Calu3 (cell line): ENCODE results near the gene DCUN1D2. TPM values are rescaled to one million over a fixed set of nuclear protein-coding genes. Genes with fewer than 3 reads are reported as not detected.

Experiments
- BruUV-seq: library from RNA; stranded (reverse); fragments of 400-500 nt; replicated peaks from 2 replicates; lab custom pipeline; 2021; lab: Mats Ljungman, UMichigan
- CTCF ChIA-PET: fragments of 300-600 bp; sonication (Branson Sonifier 250); formaldehyde crosslinking; loops from one replicate; lab custom pipeline; 2022; ENCODE audit warnings: antibody characterized with exemption; lab: Charles Lee
- DNase-seq: peaks from one replicate; pipeline ENCODE4 v3.0.0; 2022
- H3K27ac Mint-ChIP-seq: one replicate; pipeline ENCODE4 v1.8.0; 2022; ENCODE audit warnings: mixed read lengths; ENCODE audit not compliant: unreplicated experiment
- H3K27me3 Mint-ChIP-seq: one replicate; pipeline ENCODE4 v1.8.0; 2022; ENCODE audit warnings: mixed read lengths; ENCODE audit not compliant: unreplicated experiment
- H3K36me3 Mint-ChIP-seq: one replicate; pipeline ENCODE4 v1.8.0; 2022; ENCODE audit warnings: mild to moderate bottlenecking, moderate library complexity, mixed read lengths; ENCODE audit not compliant: insufficient read depth, unreplicated experiment
- H3K4me1 Mint-ChIP-seq: one replicate; pipeline ENCODE4 v1.8.0; 2022; ENCODE audit warnings: mild to moderate bottlenecking, low read depth, mixed read lengths; ENCODE audit not compliant: unreplicated experiment
- H3K4me3 Mint-ChIP-seq: one replicate; pipeline ENCODE4 v1.8.0; 2022; ENCODE audit warnings: mild to moderate bottlenecking, low read depth, moderate library complexity, mixed read lengths; ENCODE audit not compliant: unreplicated experiment
- H3K9me3 Mint-ChIP-seq: one replicate; pipeline ENCODE4 v1.8.0; 2022; ENCODE audit warnings: low read depth, mixed read lengths; ENCODE audit not compliant: unreplicated experiment
- intact Hi-C: fragments of 100-400 bp; cut with micrococcal nuclease; formaldehyde crosslinking; loops from one replicate; pipeline ENCODE4 v1.10.0; 2022; ENCODE audit not compliant: unreplicated experiment
- total RNA-seq: library from RNA; stranded (reverse); gene quantifications from 2 replicates; pipeline ENCODE4 v1.2.3, GENCODE V29; 2022
- TF ChIP-seq, protein P1 (sequence below): fragments of 200-600 bp; IDR thresholded peaks from one replicate; pipeline ENCODE4 v1.8.0; 2022; ENCODE audit warnings: antibody characterized with exemption; ENCODE audit not compliant: unreplicated experiment

DCUN1D2 gene
- total RNA-seq, 1 experiment from 2014 or later: 9.3 TPM

DNA sequence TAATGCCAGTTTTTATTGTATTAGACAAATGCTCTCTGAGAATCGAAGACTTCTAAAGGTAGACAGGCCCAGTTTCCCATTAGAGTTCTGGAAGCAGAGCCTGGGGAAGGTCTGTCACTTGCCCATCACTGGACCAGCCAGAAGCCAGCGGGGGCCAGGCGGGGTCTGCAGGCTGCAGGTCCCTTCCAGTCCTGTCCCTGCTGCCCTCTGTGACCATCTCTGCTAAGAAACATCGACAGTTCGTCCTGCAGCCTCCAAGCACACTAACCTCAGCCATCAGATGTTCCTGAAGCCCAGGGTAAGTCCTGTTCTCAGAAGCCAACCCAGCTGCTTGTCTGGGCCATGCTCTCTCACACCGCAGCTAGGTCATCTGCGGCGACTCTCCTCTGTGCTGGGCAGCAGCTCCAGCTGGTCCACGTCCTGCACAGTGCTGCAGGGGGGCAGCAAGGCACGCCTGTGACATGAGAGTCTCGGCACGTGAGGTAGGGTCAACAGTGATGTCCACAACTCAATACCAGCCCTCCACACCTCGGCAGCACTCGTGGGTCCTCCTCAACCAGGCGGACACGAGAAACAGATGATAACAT, 34.3 kb downstream of the DCUN1D2 start:
- no peaks in the 10 kb centered on the region for H3K4me1 Mint-ChIP-seq
- BruUV-seq: no TSS peak
- CTCF ChIA-PET: no interaction called here
- DNase-seq: no peak
- no peak overlapping the region for H3K27ac Mint-ChIP-seq
- no peaks in the 10 kb centered on the region for H3K9me3 Mint-ChIP-seq
- no peaks in the 10 kb centered on the region for H3K36me3 Mint-ChIP-seq
- intact Hi-C loops: no loop called here
- no peak overlapping the region for H3K4me3 Mint-ChIP-seq
- TF ChIP-seq, protein P1, sequence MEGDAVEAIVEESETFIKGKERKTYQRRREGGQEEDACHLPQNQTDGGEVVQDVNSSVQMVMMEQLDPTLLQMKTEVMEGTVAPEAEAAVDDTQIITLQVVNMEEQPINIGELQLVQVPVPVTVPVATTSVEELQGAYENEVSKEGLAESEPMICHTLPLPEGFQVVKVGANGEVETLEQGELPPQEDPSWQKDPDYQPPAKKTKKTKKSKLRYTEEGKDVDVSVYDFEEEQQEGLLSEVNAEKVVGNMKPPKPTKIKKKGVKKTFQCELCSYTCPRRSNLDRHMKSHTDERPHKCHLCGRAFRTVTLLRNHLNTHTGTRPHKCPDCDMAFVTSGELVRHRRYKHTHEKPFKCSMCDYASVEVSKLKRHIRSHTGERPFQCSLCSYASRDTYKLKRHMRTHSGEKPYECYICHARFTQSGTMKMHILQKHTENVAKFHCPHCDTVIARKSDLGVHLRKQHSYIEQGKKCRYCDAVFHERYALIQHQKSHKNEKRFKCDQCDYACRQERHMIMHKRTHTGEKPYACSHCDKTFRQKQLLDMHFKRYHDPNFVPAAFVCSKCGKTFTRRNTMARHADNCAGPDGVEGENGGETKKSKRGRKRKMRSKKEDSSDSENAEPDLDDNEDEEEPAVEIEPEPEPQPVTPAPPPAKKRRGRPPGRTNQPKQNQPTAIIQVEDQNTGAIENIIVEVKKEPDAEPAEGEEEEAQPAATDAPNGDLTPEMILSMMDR: no peak
- H3K27me3 Mint-ChIP-seq: no peaks in the 10 kb centered on the region

DNA sequence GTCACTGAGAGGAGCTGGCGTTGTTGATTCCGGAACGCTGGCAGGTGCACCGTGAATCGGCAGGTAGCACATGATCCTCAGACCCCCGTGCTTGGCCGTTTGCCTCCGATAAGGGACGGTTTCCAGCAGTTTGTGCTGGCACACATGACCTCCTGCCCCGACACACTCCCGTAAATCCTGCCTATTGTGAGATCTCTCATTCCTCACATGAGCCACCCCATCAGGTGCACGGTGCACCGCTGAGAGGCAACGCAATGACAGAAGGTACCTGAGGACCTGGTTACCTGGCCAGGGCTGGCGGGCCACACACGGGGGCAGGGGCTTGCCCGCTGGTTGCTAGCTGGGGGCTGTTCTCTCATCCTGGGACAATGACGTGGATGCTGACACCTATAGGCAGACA, 35.1 kb downstream of the DCUN1D2 start:
- no peak overlapping the region for H3K27ac Mint-ChIP-seq
- peaks cover 2% of the 10 kb centered on the region for H3K4me1 Mint-ChIP-seq
- H3K36me3 Mint-ChIP-seq: no peaks in the 10 kb centered on the region
- TF ChIP-seq, protein P1: no peak
- no peak for DNase-seq
- BruUV-seq: no TSS peak
- intact Hi-C loops: no loop called here
- CTCF ChIA-PET: no interaction called here
- H3K4me3 Mint-ChIP-seq: no peak overlapping the region
- H3K27me3 Mint-ChIP-seq: no peaks in the 10 kb centered on the region
- no peaks in the 10 kb centered on the region for H3K9me3 Mint-ChIP-seq

DNA sequence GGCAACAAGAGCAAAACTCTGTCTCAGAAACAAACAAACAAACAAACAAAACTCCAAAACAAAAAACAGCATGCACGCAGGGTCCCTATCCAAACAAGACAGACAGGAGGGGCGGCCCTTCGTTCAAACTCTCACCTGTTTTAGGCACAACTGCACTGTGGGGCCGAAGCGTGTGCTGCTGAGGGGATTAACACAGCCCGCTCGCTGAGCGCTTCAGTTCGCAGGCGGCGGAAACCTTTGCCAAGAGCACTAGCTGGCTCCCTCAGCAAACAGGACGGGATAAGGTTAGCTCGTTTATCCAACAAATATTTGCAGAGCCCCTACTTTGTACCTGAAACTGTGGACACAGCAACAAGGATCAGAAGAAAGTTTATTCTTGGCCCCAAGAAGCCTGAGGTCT, 35.6 kb downstream of the DCUN1D2 start:
- no peak for DNase-seq
- CTCF ChIA-PET: no interaction called here
- Mint-ChIP-seq H3K27me3 (no peaks in the 10 kb centered on the region), H3K27ac (no peak overlapping the region), H3K4me3 (no peak overlapping the region), H3K4me1 (peaks cover 6% of the 10 kb centered on the region), H3K36me3 (no peaks in the 10 kb centered on the region), H3K9me3 (no peaks in the 10 kb centered on the region)
- TF ChIP-seq, protein P1: no peak
- intact Hi-C loops: loop anchor here (5.0 kb wide), 1 partner anchor 178 kb away; no protein-coding TSS in a partner anchor
- BruUV-seq: no TSS peak

DNA sequence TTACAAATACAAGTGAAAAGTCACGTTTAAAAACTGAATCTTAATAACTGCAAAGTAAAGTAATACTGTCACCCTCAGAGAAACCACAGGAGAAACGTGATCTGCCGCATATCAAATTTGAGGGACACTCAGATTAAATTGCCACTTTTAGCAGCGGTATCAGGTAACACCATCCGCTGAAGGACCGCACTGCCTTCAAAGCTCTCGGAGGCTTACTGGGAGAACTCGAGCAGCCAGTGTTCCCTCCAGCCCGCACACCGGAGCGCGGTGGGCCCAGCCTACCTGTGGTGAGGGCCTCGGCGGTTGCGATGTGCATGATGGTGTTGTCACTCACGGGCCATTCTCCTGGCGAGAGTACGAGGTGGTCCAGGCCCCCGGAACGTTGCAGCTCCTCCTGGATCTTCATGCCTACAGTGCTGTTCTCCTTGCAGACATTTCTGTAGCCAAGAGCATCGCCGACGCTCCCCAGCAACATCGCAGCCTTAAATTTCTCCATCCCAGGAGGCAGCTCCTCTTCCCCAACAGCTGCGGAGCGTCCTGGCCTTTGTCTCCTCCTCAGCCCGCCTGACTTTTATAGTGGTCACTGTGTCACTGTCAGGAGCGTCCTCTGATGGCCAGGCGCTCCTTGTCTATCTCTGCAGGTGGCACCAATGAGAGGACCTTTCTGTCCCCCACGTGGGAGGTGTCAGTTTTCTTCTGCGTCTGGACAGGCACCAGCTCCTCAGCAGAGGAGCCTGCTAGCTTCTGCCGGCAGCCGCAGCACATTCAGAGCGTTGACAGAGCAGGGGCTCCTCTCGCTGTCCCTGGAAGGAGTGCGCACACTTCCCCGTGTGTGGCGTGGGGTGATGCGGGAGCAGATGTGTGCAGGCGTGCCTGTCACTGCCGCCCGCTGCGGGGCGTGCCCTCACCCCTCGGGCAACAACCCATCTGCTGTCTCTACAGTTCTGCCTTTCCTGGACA, 37.3 kb downstream of the DCUN1D2 start, which contains the start of gene ADPRHL1:
Gene ADPRHL1 (minus strand): TSS at position 547 of the 960 bp plus-strand sequence. CDS start 51 bp downstream, at position 496.
- no TSS peak for BruUV-seq
- Mint-ChIP-seq H3K27ac (no peak within 1 kb of the TSS), H3K9me3 (no peaks in the 10 kb centered on the region), H3K4me1 (peaks cover 6% of the 10 kb centered on the region), H3K27me3 (no peaks in the 10 kb centered on the region), H3K4me3 (no peak within 1 kb of the TSS), H3K36me3 (peaks cover 10% of the 10 kb centered on the region)
- intact Hi-C loops: loop anchor here (5.0 kb wide), 1 partner anchor 176 kb away; no protein-coding TSS in a partner anchor
- TF ChIP-seq, protein P1: no peak
- CTCF ChIA-PET: no interaction called here
- no peak for DNase-seq
